Transverse colon (tissue), 4 donors: ENCODE results near the gene AHR. TPM values are rescaled to one million over a fixed set of nuclear protein-coding genes. Genes with fewer than 3 reads are reported as not detected.

ENCODE experiments used
- DNase-seq: peaks from one replicate; pipeline ENCODE4 v3.0.0-alpha.2; 2019
- H3K27ac ChIP-seq, 4 donors: fragments of 200-600 bp; sonication (generic); 2 replicates each; pipeline ENCODE4 v1.5.1; 2016 to 2018; ENCODE audit warnings: inconsistent platforms in 4 of 4
- H3K27me3 ChIP-seq: fragments of 200-600 bp; sonication (generic); 2 replicates; pipeline ENCODE4 v1.5.1; 2017; ENCODE audit warnings: inconsistent platforms
- H3K36me3 ChIP-seq, 4 donors: fragments of 200-600 bp; sonication (generic); 2 replicates each; pipeline ENCODE4 v1.5.1; 2017 to 2019; ENCODE audit warnings: inconsistent platforms in 4 of 4
- H3K4me1 ChIP-seq, 4 donors: fragments of 200-600 bp; sonication (generic); 2 replicates each; pipeline ENCODE4 v1.5.1; 2017 to 2020; ENCODE audit warnings: inconsistent platforms in 4 of 4
- H3K4me3 ChIP-seq, 4 donors: fragments of 200-600 bp; sonication (generic); 1 replicate in 1 of 4; 2 replicates in 3 of 4; pipeline versions ENCODE4 v1.5.1 to v1.6.1; 2017 to 2019; ENCODE audit warnings: inconsistent platforms in 4 of 4
- H3K9me3 ChIP-seq, 2 donors: fragments of 200-600 bp; sonication (generic); 2 replicates each; pipeline ENCODE4 v1.5.1; 2017 to 2019; ENCODE audit warnings: inconsistent platforms in 2 of 2
- CTCF ChIP-seq, 5 experiments: fragments of 200-600 bp in 3 of 5; fragments of 450-650 bp in 2 of 5; sonication (generic) in 3 of 5; IDR thresholded peaks; 1 replicate in 2 of 5; 2 replicates in 3 of 5; pipeline ENCODE4 v1.5.1; 2016 to 2017; ENCODE audit warnings: antibody characterized with exemption in 5 of 5, inconsistent platforms in 3 of 5, mild to moderate bottlenecking in 2 of 5, moderate library complexity in 1 of 5
- EP300 ChIP-seq: sonication (generic); formaldehyde crosslinking; IDR thresholded peaks from one replicate; pipeline ENCODE4 v1.6.1; 2017; ENCODE audit warnings: antibody characterized with exemption, low read depth
- POLR2A ChIP-seq: fragments of 450-650 bp; IDR thresholded peaks from one replicate; pipeline ENCODE4 v1.6.1; 2016; ENCODE audit warnings: antibody characterized with exemption, mild to moderate bottlenecking, moderate library complexity
- POLR2AphosphoS5 ChIP-seq, 3 donors: sonication (generic); formaldehyde crosslinking; IDR thresholded peaks; one replicate each; pipeline ENCODE4 v1.6.1; 2016; ENCODE audit warnings: antibody characterized with exemption in 3 of 3
- WGBS, 2 donors: methylation state at CpG; one replicate each; pipeline ENCODE4 v1.1.5; 2018; ENCODE audit warnings: low coverage in 1 of 2; 5-methylcytosine and 5-hydroxymethylcytosine counted together
- in situ Hi-C, 4 donors: fragments of 200-750 bp; cut with MboI; loops; one replicate each; pipeline versions ENCODE4 v1.15.0 to v1.15.1; 2017; ENCODE audit warnings: low sequenced_read_pairs in 3 of 4, low pct_ligation_motif_present in 1 of 4, low pct_unique_long_range_greater_than_20kb in 1 of 4
- intact Hi-C: fragments of 100-400 bp; cut with DNase I; formaldehyde crosslinking; loops from one replicate; pipeline ENCODE4 v1.15.1; 2023; ENCODE audit warnings: low total_unique reads
- total RNA-seq, 4 donors: library from RNA; depleted of rRNA; stranded (reverse); fragments of >200 nt; gene quantifications; one replicate each; pipeline ENCODE4 v1.1.0, GENCODE V29; 2016

Gene AHR
- total RNA-seq, 4 donors from 2014 or later: 18.1 to 54.6 (median 43.7) TPM

GRCh38 chr7:17266565-17266964 lies 31.9 kb upstream of the AHR start:
- TF ChIP-seq POLR2A (no peak), CTCF (IDR thresholded peaks at IDR 0.05) (no peak), EP300 (no peak), POLR2AphosphoS5 (IDR thresholded peaks at IDR 0.05) (no peak)
- no peak overlapping the region for H3K27ac ChIP-seq
- no peak for DNase-seq
- H3K27me3 ChIP-seq: no peaks in the 10 kb centered on the region
- intact Hi-C loops: no loop called here
- H3K4me3 ChIP-seq: no peak overlapping the region
- H3K36me3 ChIP-seq: no peaks in the 10 kb centered on the region
- in situ Hi-C loops: no loop called here
- H3K9me3 ChIP-seq: peaks cover 28 to 32% of the 10 kb centered on the region in 2 donors
- H3K4me1 ChIP-seq: no peaks in the 10 kb centered on the region

GRCh38 chr7:17269341-17270221 lies 28.9 kb upstream of the AHR start:
- H3K9me3 ChIP-seq: peaks cover 28 to 32% of the 10 kb centered on the region in 2 donors
- no peak overlapping the region for H3K27ac ChIP-seq
- no peaks in the 10 kb centered on the region for H3K36me3 ChIP-seq
- H3K4me3 ChIP-seq: no peak overlapping the region
- H3K27me3 ChIP-seq: no peaks in the 10 kb centered on the region
- in situ Hi-C loops (no loop called here), intact Hi-C loops (no loop called here)
- 60 to 64% methylated on average over 3 of the region's 3 CpGs for WGBS, 2 donors
- DNase-seq: no peak
- no peak for TF ChIP-seq CTCF (IDR thresholded peaks at IDR 0.05)
- TF ChIP-seq POLR2A: no peak
- no peak for TF ChIP-seq POLR2AphosphoS5 (IDR thresholded peaks at IDR 0.05)
- TF ChIP-seq EP300: no peak
- H3K4me1 ChIP-seq: peaks cover 0 to 3% (median 0%) of the 10 kb centered on the region in 4 donors

- no peaks in the 10 kb centered on the region for H3K27me3 ChIP-seq
- no peak overlapping the region for H3K4me3 ChIP-seq
- intact Hi-C loops (no loop called here), in situ Hi-C loops (loop anchor here in 1 of 4 donors (25.0 kb wide), 1 partner anchor 663 kb away; the partner anchor contains the start of gene SNX13)
- H3K36me3 ChIP-seq: no peaks in the 10 kb centered on the region
- peak overlapping the region in 1 of 4 donors; percentile 2 for H3K27ac ChIP-seq
- H3K4me1 ChIP-seq: peaks cover 0 to 10% (median 3%) of the 10 kb centered on the region in 4 donors
- no peak for DNase-seq
- peaks cover 3 to 11% of the 10 kb centered on the region in 2 donors for H3K9me3 ChIP-seq
- 55 to 57% methylated on average over 5 of the region's 5 CpGs for WGBS, 2 donors
- TF ChIP-seq POLR2A: no peak
- TF ChIP-seq POLR2AphosphoS5 (IDR thresholded peaks at IDR 0.05): no peak
- TF ChIP-seq CTCF (IDR thresholded peaks at IDR 0.05): no peak
- no peak for TF ChIP-seq EP300
Measured at GRCh38 chr7:17274551-17275245, 23.8 kb upstream of the AHR start.
